HG03135 (cell line): ENCODE results near the gene EIF1AD.
"Not testable (repeated sequence)": the region's sequence is repeated elsewhere in the genome, so short reads cannot be mapped to it uniquely, and the experiment has no call there.

Experiments
- ATAC-seq: cut with Tn5 transposase; IDR thresholded peaks from one replicate; pipeline ENCODE4 v1.9.1; 2021; ENCODE audit warnings: mild to moderate bottlenecking, moderate library complexity; ENCODE audit not compliant: unreplicated experiment

EIF1AD gene

DNA sequence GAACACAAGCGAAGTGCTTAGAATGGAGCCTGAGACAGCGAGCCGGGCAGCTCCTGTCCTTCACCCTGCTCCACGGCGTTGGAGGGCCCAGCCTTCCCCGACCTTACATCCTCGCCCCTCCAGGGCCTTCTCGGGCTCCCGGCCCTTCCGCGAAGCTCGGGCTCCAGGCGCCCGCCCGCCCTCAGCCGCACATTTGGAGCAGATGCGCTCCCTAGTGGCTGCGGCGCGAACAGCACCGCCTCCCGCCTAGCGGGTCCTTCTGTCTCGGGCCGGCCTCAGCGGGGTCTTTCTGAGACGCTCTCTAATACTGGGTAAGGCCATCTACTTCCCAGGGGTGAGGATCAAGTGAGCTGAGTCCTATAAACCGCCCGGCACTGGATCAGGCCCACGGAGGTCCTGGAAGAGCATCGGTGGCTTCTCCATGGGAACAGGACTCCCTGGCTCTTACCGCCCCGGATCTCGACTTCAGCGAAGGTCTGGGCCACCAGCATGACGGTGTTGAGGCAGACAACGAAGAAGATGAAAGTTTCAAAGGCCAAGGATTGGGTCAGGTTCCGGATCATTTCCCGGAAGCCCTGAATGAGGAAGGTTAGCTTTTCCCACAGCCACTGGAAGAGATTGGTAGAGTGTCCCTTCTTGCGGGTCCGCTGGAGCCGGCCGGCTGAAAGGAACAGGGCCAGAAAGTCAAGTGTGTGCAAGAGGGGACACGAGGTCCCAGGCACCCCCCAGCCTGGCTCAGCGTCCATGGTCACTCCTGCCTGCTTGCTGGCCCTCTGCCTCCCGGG is 20.6 kb upstream of the EIF1AD start:
- ATAC-seq: no peak

DNA sequence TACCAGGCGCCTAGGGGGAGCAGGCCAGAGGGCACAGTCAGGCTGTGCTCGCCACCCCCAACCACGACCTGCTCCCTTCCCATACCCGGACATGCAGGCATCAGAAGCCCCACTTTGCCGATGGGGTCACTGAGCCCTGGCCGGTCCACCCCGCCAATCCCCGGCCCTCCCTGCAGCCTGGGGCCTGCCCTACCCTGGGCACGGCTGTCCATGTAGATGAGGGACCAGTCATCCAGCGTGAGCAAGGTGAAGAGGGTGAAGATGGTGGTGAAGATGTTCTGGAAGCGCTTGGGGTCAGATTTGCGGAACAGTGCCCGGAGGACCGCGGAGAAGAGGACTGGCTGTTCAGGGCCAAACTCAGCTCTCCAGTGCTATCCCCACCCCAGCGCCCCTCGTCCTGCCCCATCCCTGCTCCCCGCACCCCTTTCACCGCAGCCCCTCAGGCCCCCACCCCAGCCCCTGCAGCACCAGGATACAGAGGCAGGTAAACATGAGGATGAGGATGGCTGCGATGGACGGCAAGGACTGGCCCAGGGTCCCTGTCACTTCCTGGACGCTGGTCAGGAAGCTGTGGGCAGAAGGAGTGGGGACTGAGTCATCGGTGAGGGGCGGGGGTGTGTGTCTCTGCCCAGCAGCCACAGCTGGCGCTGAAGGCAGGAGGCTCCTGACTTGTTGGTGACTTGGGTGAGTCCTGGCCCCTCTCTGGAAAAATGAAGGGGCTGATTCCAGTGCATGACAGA is 18.8 kb upstream of the EIF1AD start:
- ATAC-seq: no peak

DNA sequence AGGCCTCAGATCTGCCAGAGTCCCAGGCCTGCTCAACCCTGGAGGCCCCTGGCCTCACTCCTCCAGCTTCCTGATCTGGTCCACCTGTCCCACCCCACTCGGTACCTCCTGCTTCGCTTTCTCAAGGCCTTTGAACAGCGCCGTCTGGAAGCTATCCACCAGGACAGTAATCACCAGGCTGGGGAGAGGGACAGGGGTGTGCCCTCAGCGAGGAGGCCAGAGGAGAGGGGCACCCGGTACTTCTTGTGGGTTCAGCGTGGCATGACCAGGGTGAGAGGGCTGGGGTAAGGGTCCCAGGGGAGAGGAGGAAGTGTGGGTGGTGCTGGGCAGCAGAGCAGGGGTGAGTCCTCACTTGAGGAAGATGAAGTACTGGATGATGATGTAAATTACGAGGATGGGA is 18.3 kb upstream of the EIF1AD start:
- ATAC-seq: no peak

DNA sequence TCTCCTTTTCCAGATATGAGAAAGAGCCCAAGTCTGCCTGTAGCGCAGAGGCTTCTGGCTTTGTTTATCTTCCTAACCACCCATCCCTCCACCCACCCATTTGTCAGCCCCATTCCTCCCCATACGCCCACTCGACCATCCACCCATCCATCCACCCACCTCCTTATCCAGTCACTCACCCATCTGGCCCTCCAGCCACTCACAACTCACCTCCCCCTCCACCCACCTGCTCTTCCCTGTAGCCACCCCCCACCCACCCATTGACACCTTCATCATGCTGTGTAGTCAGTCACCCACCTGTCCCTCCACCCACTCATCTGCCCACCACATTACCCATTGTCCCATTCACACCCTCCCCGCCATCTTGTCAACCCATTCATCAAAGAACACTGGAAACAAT is 15.4 kb upstream of the EIF1AD start:
- ATAC-seq: no peak

DNA sequence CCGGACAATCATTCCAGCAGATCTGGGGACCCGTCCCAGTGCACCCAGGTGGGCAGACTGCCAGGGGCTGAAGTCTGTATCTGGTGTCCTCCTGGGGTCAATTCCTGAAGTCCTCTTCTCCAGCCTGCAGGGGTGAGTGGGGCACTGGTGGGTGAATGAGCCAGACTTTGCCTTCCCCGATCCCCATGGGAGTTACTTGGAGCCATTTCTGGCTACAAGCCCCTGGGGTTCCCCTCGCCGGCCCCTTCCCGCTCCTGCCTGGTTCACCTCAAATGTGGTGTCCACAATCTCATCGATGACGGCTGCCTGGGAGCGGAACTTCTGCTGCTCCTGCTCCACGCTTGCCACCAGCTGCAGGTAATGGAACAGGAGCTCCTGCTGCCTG is 14.8 kb upstream of the EIF1AD start:
- no peak for ATAC-seq

DNA sequence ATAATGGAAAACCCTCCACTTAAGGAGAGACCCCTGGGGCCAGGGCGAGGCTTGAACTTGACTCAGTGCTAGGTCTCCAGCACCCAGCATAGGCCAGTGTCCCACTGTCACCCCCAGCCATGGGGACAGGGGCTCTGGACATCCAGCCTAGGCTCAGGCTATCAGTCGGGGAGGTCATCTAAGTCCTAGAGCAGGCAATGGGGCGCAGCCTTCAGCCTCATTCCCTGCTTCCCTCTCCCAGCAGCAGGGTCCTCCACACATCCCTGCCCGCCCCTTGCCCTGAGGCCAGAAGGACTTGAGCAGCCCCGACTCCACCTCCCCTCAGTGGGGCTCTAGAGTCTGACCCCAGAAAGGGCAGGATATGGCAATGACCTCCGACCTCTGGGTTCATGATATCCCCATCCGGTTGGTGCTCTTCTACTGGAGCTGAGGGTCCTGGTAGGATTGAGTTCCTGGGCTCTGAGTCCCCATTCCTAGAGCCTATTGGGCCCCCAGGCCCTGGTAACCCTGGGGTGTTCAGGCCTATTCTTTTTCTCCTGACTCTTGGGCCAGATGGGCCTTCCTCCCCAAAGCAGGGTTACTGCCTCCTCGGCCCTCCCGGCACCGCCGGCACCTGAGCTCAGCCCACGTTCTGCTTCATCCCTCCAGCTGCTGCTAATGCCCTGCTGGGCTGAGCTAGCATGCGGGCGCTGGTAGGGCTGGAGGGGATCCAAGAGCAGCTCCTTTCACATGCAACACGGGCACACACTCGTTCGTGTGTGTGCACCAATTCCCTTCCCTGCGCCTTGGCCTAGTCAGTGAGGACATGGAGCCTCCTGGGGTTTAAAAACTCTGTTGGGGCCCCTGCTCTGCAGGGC is 14.2 kb upstream of the EIF1AD start:
- no peak for ATAC-seq

DNA sequence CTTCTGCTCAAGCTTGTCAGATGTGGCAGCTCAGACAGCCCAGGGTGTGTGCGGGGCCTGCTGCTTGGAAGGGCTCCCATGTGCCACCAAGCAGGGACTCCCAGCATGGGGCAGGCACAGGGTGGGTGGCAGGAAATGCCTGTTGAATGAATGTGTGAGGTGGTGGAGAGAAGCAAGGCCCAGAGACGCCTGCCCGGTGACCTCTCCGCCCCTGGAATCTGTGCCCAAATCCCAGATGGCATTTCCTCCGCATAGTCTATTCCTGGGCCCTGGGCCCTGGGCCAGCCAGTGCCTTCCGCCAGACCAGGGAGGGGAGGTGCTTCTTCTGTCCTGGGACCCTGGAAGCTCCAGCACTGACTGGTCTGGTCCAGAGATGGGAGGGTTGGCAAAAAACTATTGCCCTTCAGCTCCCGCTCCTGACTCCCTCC is 13.5 kb upstream of the EIF1AD start:
- no peak for ATAC-seq

DNA sequence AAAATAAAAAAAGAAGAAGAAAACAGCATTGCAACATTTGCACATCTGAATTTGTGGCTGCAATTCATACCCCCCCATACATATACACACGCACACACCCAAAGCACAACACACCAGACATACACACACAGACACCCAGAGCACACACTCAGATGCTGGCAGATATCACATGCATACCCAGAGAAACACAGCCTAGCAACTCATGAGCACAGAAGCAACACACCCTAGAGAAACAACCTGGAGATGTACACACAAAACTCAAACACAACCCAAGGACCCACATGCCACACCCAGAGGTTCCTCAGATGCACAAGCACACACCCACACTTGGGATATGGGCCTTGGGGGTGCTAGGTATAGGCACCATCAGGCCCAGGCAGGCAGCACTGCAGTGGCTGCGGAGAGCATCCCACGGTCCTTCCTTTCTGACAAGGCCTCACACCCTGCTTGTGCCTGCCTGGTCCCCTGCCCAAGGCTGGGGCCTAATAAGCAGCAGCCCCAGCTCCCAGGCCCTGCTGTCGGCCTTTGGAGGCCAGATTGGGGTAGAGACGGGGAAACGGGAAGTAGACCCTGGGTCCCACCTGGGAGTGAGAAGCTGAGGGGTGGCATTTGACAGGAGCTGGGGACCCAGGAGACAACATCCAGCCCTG is 13.0 kb upstream of the EIF1AD start:
- ATAC-seq: no peak

DNA sequence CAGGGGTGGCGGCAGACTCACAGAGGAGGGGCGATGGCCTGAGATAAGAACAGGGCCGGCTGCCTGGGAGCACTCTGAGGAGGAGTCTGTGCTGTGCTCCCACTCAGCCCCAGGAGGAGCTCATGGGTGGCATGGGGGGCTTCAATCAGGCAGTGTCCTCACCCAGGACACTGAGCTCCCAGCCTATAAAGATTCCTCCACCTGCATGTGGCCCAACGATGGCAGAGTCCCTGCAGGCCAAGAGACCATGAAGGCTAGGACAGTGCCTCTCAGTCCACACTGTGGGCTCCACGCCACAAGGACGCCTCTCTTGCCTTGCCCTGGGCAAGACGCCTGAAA is 11.8 kb upstream of the EIF1AD start:
- no peak for ATAC-seq

DNA sequence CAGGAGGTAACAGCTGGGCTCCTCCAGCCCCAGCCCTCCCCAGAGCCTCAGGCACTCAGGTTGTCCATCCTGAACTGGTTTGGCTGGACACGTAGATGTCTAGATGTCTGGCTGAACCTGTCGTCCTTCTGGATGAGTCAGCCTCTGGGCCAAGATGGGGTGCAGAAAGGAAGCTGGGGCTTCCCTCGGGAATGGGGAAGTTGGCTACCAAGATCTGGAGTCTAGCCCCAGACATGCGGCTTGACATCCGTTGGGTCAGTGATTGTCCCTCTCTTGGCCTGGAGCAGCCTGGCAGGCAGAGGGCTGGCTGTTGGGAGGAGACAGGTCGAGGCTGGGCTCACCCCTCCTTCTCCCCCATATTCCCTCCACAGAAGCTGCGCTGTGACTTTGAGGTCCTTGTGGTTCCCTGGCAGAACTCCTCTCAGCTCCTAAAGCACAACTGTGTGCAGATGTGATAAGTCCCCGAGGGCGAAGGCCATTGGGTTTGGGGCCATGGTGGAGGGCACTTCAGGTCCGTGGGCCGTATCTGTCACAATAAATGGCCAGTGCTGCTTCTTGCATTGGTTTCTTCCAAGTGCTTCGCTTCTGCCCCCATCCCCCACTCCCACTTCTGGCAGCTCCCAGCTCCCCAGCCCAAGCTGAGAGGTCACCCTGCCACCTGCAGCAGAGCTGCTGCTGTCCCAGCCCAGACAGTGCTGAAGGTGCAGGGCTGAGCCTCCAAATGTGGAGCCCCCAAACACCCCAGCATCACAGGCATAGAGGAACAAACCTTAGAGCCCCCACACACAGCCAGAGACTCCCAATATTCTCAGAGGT is 11.2 kb upstream of the EIF1AD start:
- ATAC-seq: no peak

DNA sequence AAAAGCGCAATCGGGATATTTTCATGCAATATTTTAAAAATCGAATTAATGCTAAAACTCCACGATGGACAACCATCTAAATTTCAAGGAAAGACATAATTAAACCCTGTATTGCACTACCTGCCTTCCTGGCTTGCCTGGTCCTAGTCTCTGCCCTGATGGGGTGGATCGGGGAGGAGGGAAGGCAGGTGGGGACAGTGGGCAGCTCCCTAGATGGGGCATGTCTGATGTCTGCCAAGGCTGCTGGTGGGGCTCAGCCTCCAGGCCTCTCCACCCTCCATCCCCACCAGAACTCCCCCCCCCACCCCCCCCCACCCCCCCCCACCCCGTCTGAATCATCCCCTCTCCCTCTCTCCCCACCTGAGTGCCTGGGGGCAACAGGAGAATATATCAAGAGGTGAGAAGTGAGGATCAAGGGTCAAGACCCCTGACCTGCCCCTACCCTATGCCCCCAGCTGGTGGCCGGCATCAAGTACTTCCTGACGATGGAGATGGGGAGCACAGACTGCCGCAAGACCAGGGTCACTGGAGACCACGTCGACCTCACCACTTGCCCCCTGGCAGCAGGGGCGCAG is 10.5 kb upstream of the EIF1AD start:
- no peak for ATAC-seq

DNA sequence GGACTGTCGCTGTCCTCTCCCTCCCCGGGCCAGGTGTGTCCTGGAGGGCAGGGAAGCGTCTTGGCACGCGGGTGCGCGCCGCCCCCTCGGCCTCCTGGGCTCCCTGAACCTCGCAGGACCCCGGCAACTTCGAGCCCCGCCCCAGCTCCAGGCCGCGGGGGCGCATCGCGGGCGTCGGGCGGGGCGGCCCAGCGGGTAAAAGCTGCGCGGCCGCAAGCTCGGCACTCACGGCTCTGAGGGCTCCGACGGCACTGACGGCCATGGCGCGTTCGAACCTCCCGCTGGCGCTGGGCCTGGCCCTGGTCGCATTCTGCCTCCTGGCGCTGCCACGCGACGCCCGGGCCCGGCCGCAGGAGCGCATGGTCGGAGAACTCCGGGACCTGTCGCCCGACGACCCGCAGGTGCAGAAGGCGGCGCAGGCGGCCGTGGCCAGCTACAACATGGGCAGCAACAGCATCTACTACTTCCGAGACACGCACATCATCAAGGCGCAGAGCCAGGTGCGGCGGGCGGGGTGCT is 9.9 kb upstream of the EIF1AD start, which contains the start of gene CST6:
Gene CST6 (plus strand): TSS at position 224 of the 519 bp plus-strand sequence. CDS start 37 bp downstream, at position 261.
- no peak for ATAC-seq

DNA sequence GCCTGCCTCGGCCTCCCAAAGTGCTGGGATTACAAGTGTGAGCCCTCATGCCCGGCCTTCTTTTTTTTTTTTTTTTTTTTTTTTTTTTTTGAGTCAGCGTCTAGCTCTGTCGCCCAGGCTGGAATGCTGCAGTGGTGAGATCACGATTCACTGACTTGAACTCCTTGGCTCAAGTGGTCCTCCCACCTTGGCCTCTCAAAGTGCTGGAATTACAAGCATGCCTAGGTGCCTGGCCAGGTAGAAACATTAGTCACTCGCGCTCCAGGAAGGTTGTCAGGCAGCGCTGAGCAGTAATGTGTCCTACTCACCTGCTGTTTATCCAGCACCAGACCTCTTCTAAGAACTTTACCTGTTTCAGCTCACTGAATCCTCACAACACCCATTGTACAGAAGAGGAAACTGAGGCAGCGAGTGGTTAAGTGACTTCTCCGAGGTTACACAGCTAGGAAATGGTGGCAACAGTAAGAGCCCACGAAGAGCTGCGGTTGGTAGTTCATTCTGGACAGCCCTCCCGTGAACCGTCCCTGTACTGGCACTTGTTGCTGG is 9.4 kb upstream of the EIF1AD start:
- ATAC-seq: no peak

DNA sequence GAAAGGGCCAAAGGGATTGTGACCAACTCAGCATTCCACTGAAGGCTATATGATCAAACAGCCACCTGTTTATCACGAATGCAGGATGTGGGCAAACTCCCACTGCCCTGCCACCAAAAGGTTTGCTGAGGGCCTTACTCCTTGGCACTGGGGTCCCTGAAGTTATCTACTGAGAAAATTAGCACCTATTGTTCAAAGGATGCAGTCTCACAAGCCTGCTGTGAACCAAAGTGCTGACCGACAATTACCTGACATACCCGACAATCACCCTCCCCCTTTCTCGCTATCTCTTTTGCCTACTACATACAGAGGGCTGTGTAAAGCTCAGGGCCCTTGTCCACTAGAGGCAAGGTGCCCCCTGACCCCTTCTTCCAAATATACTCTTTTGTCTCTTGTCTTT is 8.1 kb upstream of the EIF1AD start:
- not testable (repeated sequence) for ATAC-seq

DNA sequence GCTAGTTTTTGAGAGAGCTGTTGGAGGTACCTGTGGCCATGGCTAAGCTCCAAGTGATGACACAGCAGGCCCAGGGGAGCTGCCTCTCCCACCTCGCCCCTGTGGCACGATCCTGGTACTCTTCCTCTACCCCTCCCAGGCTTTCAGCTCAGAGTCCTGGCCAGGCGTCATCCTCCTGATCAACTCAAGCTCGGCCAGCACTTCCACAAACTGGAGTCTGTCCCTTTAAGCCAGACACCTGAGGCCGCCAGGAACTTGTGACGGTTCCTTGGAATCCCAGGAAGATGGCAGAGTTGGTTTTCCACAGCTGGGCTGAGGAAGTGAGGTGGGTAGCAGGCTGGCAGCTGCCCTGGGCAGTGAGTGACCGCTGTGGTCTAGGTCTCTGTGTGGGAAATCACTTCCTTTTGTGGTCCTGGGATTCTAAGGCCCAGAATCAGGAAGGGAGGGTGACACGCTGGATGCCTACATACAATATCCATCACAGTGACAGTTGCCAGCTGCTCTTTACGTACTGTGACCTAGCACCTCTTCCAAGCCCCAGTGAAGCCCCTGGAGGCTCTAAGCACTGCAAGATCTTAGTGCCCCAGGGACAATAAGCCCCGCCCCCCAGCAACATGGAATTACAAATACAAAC is 6.6 kb upstream of the EIF1AD start:
- ATAC-seq: no peak

DNA sequence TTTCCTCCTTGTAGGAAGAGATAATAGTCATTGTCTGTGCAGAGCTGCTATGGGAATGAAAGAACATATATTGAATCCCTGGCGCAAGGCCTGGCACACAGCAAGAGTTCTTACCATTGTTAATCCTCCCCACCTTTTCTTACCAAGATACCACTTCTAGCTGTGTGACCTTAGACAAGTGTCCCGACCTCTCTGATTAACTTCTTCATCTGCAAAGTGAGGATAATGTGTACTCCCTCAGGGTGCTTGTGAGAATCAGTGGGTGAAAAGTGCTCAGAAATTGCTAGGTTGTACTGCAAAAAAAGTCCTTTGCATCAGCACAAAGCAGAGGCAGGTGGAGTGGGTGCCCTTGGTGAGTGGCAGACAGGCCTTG is 6.1 kb upstream of the EIF1AD start:
- ATAC-seq: no peak

DNA sequence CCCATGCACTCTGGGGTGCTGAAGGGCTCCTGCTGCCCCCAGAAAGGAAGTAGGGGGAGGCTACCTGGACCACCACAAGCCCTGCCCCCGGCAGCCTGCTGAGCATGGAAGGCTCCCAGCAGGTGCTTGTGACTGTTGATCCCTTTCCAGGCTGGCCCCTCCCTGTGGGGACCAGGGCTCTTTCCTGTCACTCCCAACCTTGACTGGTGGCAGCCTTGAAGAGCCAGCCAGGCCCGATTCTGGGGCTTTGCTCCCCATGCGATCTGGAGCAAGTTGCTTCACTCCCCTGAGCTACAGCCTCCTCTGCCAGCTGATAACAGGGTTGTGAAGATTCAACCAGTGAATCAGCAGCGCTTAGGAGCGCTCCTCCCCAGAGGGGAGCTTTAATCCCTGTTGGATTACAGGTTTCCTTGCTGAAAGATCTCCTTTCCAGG is 5.3 kb upstream of the EIF1AD start:
- ATAC-seq: no peak

DNA sequence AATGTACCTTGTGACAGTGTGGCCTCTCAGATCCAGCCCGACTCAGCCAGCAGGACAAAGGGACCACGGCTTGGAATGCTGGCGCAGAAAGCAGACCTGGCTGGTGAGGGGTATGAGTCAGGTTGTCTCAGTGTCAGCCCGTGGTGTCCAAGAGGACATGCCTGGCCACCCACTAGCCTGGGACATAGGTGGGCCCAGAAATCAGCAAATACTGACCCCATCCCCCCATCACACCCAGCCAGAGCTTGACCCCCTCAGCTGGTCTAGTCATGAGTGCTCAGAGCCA is 4.9 kb upstream of the EIF1AD start:
- ATAC-seq: no peak
